ENCODE results near the gene LUZP2.

Gene LUZP2

GRCh38 chr11:24516638-24517037 is 19.8 kb downstream of the LUZP2 start:
- no peak overlapping the region for H3K4me3 Mint-ChIP-seq
- H3K27ac Mint-ChIP-seq = no peak overlapping the region
- H3K9me3 Mint-ChIP-seq = peaks cover 2% of the 10 kb centered on the region
- no peaks in the 10 kb centered on the region for H3K4me1 Mint-ChIP-seq
- H3K36me3 Mint-ChIP-seq = no peaks in the 10 kb centered on the region
- no peaks in the 10 kb centered on the region for H3K27me3 Mint-ChIP-seq
- CTCF ChIA-PET = no interaction called here
- no peak for DNase-seq

GRCh38 chr11:24521601-24522000 is 24.7 kb downstream of the LUZP2 start:
- no peak for DNase-seq
- Mint-ChIP-seq H3K36me3 (no peaks in the 10 kb centered on the region), H3K4me1 (no peaks in the 10 kb centered on the region), H3K4me3 (no peak overlapping the region), H3K27me3 (no peaks in the 10 kb centered on the region), H3K9me3 (no peaks in the 10 kb centered on the region), H3K27ac (no peak overlapping the region)
- CTCF ChIA-PET = no interaction called here

GRCh38 chr11:24524156-24524555 is 27.3 kb downstream of the LUZP2 start:
- H3K36me3 Mint-ChIP-seq = no peaks in the 10 kb centered on the region
- no peaks in the 10 kb centered on the region for H3K27me3 Mint-ChIP-seq
- CTCF ChIA-PET = no interaction called here
- no peak for DNase-seq
- no peak overlapping the region for H3K4me3 Mint-ChIP-seq
- no peaks in the 10 kb centered on the region for H3K9me3 Mint-ChIP-seq
- H3K27ac Mint-ChIP-seq = no peak overlapping the region
- H3K4me1 Mint-ChIP-seq = no peaks in the 10 kb centered on the region

DNA sequence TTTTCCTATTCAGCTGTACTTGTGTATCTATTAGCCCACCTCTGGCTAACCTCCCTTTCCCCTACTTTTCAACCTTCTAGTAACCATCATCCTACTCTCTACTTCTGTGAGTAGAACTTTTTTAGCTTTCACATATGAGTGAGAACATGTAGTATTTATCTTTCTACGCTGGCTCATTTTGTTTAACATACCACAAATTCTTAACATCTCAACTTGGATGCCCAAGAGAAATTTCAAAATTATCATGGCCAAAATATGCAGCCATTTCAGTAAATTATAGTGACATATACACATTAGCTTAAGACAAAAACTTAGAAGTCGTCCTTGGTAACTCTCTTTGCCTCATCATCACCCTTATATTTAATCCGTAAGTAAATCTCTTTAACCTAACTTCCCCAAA is 34.7 kb downstream of the LUZP2 start:
- no peak overlapping the region for H3K27ac Mint-ChIP-seq
- H3K27me3 Mint-ChIP-seq = no peaks in the 10 kb centered on the region
- no peaks in the 10 kb centered on the region for H3K4me1 Mint-ChIP-seq
- peaks cover 2% of the 10 kb centered on the region for H3K9me3 Mint-ChIP-seq
- CTCF ChIA-PET = no interaction called here
- H3K4me3 Mint-ChIP-seq = no peak overlapping the region
- no peak for DNase-seq
- no peaks in the 10 kb centered on the region for H3K36me3 Mint-ChIP-seq

GRCh38 chr11:24543771-24544170 is 46.9 kb downstream of the LUZP2 start:
- no peak overlapping the region for H3K4me3 Mint-ChIP-seq
- H3K27ac Mint-ChIP-seq = no peak overlapping the region
- no peaks in the 10 kb centered on the region for H3K4me1 Mint-ChIP-seq
- CTCF ChIA-PET = no interaction called here
- H3K27me3 Mint-ChIP-seq = no peaks in the 10 kb centered on the region
- H3K9me3 Mint-ChIP-seq = peaks cover 17% of the 10 kb centered on the region
- no peaks in the 10 kb centered on the region for H3K36me3 Mint-ChIP-seq
- DNase-seq = no peak

DNA sequence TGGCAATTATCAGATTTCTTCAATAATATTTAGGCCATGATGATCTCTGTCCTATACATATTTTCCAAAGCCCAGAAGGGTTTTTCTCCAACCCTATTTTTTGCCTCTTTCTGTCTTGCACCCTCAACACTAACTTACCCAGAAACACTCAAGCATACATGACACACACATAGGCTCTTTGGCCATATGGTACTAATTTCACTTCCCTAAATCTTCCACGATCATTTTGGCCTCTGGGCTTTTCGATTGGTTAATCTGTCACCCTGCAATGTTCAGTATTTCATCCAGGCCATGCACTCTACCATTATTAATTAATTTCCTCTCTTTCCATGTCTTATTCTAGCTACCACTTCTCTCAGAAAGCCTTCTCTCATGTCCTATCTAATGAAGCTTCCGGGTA is 59.8 kb downstream of the LUZP2 start:
- no peak overlapping the region for H3K27ac Mint-ChIP-seq
- no peaks in the 10 kb centered on the region for H3K4me1 Mint-ChIP-seq
- no peak overlapping the region for H3K4me3 Mint-ChIP-seq

DNA sequence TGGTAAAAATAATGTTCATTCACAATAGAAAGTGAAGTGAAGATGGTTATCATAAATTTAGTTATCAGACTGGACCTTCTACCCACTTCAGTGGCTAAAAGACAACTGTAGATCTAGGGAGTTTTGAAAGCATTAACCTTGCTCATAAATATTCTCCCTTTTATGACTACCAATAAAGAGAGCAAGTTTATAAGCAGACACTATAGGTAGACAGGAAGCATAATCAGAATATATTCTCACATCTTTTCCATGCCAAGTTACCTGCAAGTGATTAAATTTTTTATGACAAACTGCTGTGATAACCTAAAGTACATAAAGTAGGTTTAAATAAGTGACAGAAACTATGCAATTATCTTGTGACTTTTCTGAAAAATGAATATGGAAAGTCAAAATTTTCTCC is 62.5 kb downstream of the LUZP2 start:
- no peak for DNase-seq
- Mint-ChIP-seq H3K9me3 (peaks cover 3% of the 10 kb centered on the region), H3K27me3 (no peaks in the 10 kb centered on the region), H3K4me1 (no peaks in the 10 kb centered on the region), H3K4me3 (no peak overlapping the region), H3K36me3 (no peaks in the 10 kb centered on the region), H3K27ac (no peak overlapping the region)
- CTCF ChIA-PET = no interaction called here

More for the DNA sequence above, 59.8 kb downstream of the LUZP2 start:
- no peak for DNase-seq
- peaks cover 3% of the 10 kb centered on the region for H3K9me3 Mint-ChIP-seq
- CTCF ChIA-PET = no interaction called here
- H3K27me3 Mint-ChIP-seq = no peaks in the 10 kb centered on the region
- H3K36me3 Mint-ChIP-seq = no peaks in the 10 kb centered on the region

DNA sequence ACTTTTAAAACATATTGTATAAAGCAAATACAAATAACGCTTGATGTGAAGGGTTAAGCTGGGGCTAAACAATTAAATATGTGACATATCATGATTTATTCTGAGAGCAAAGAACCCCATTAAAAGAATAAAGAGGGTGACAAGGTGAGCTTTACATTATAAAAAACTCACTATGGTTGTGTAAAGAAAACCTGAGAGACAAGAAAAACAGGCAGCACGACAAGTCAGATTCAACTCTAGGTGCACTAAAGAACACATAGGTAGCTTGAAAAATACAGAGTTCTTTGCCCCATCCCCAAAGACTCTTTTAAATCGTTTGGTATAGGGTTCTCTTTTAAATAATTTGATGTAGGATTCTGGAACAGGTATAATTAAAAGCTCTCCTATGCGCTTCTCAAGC is 63.5 kb downstream of the LUZP2 start:
- Mint-ChIP-seq H3K4me3 (no peak overlapping the region), H3K27me3 (no peaks in the 10 kb centered on the region), H3K9me3 (peaks cover 3% of the 10 kb centered on the region), H3K27ac (no peak overlapping the region), H3K4me1 (no peaks in the 10 kb centered on the region), H3K36me3 (no peaks in the 10 kb centered on the region)
- no peak for DNase-seq
- CTCF ChIA-PET = no interaction called here

DNA sequence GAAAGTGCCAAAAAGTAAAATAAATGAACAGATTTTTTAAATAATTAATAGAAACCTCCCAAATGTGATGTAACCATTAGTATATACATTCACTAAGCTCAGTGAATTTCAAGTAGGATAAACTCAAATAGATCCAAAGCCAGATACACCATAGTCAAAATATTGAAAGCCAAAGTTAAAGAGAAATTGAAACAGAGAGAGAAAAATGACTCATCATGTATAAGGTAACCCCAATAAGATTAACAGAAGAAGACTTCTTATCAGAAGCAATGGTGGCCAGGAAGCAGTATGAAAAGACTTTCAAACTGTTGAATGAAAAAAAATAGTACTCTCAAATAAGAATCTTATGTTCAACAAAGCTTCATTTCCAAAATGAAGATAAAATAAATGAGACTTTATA is 70.5 kb downstream of the LUZP2 start:
- no peaks in the 10 kb centered on the region for H3K27me3 Mint-ChIP-seq
- no peaks in the 10 kb centered on the region for H3K36me3 Mint-ChIP-seq
- no peak for DNase-seq
- peaks cover 2% of the 10 kb centered on the region for H3K9me3 Mint-ChIP-seq
- no peak overlapping the region for H3K4me3 Mint-ChIP-seq
- CTCF ChIA-PET = no interaction called here
- H3K4me1 Mint-ChIP-seq = no peaks in the 10 kb centered on the region
- H3K27ac Mint-ChIP-seq = no peak overlapping the region

- Mint-ChIP-seq H3K27ac (no peak overlapping the region), H3K4me3 (no peak overlapping the region), H3K4me1 (no peaks in the 10 kb centered on the region), H3K36me3 (no peaks in the 10 kb centered on the region), H3K9me3 (peaks cover 2% of the 10 kb centered on the region), H3K27me3 (no peaks in the 10 kb centered on the region)
- CTCF ChIA-PET = no interaction called here
- no peak for DNase-seq
Observed at GRCh38 chr11:24572376-24572775, 75.5 kb downstream of the LUZP2 start.

- H3K9me3 Mint-ChIP-seq = peaks cover 3% of the 10 kb centered on the region
- no peaks in the 10 kb centered on the region for H3K36me3 Mint-ChIP-seq
- no peaks in the 10 kb centered on the region for H3K27me3 Mint-ChIP-seq
- no peak for DNase-seq
- no peak overlapping the region for H3K4me3 Mint-ChIP-seq
- CTCF ChIA-PET = no interaction called here
- no peak overlapping the region for H3K27ac Mint-ChIP-seq
- no peaks in the 10 kb centered on the region for H3K4me1 Mint-ChIP-seq
Observed at GRCh38 chr11:24574461-24574860, 77.6 kb downstream of the LUZP2 start.

DNA sequence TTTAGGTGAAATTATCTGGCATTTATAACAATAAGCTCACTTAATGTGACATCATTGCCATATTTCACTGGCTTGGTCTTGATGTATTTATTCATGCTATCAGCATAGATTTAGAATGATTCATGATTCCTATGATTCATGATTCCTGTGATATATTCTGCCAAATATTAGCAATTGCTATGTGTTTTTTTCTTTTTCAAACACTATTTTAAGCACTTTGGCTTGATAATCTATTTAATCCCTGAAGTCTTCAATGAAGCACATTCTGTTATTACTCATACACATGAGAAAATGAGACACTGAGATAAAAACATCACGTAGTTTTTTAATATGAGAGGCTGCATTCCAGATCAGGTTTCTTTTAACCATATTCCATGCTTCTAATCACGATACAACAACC is 78.5 kb downstream of the LUZP2 start:
- CTCF ChIA-PET = no interaction called here
- Mint-ChIP-seq H3K36me3 (no peaks in the 10 kb centered on the region), H3K9me3 (peaks cover 3% of the 10 kb centered on the region), H3K4me3 (no peak overlapping the region), H3K27ac (no peak overlapping the region), H3K27me3 (no peaks in the 10 kb centered on the region), H3K4me1 (no peaks in the 10 kb centered on the region)
- no peak for DNase-seq

- Mint-ChIP-seq H3K27ac (no peak overlapping the region), H3K9me3 (peaks cover 3% of the 10 kb centered on the region), H3K4me1 (no peaks in the 10 kb centered on the region), H3K27me3 (no peaks in the 10 kb centered on the region), H3K36me3 (no peaks in the 10 kb centered on the region), H3K4me3 (no peak overlapping the region)
- DNase-seq = no peak
- CTCF ChIA-PET = no interaction called here
Observed at GRCh38 chr11:24585192-24585591, 88.3 kb downstream of the LUZP2 start.

- Mint-ChIP-seq H3K4me3 (no peak overlapping the region), H3K9me3 (peaks cover 6% of the 10 kb centered on the region), H3K4me1 (no peaks in the 10 kb centered on the region), H3K27ac (no peak overlapping the region), H3K27me3 (no peaks in the 10 kb centered on the region), H3K36me3 (no peaks in the 10 kb centered on the region)
- DNase-seq = no peak
- CTCF ChIA-PET = no interaction called here
Observed at GRCh38 chr11:24587635-24588034, 90.8 kb downstream of the LUZP2 start.

- CTCF ChIA-PET = no interaction called here
- H3K36me3 Mint-ChIP-seq = no peaks in the 10 kb centered on the region
- peaks cover 6% of the 10 kb centered on the region for H3K9me3 Mint-ChIP-seq
- no peak overlapping the region for H3K27ac Mint-ChIP-seq
- H3K4me1 Mint-ChIP-seq = no peaks in the 10 kb centered on the region
- no peaks in the 10 kb centered on the region for H3K27me3 Mint-ChIP-seq
- no peak overlapping the region for H3K4me3 Mint-ChIP-seq
- DNase-seq = no peak
Observed at GRCh38 chr11:24588081-24588480, 91.2 kb downstream of the LUZP2 start.

DNA sequence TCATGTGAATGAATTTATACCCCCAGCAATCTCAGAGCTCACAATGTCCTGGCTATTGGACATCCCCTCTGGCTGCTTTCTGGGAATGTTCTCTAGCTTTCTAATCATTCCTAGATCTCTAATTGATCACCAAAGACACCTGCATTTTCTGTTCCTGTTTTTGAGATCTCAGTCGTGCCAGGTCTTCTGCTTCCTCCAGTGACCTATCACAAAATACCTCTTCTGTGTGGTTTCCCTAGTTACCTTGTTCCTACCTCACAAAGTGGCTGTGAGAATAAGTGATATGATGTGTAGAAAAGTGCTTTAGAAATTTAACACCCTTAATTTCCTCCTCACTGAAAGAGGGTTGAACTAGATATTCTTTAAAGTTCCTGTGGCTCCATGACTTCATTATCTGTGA is 92.2 kb downstream of the LUZP2 start:
- DNase-seq = no peak
- CTCF ChIA-PET = no interaction called here
- H3K4me1 Mint-ChIP-seq = no peaks in the 10 kb centered on the region
- H3K4me3 Mint-ChIP-seq = no peak overlapping the region
- H3K9me3 Mint-ChIP-seq = peaks cover 6% of the 10 kb centered on the region
- H3K36me3 Mint-ChIP-seq = no peaks in the 10 kb centered on the region
- H3K27ac Mint-ChIP-seq = no peak overlapping the region
- H3K27me3 Mint-ChIP-seq = no peaks in the 10 kb centered on the region

Data from activated naive CD4-positive, alpha-beta T cell treated with anti-CD3 and anti-CD28 coated beads, Interleukin-2, amount 10 ng/mL, durations not matched to agents 7 days and 5 days (primary cell).